ENCODE measurements around the gene STARD3NL.

- TF ChIP-seq JUN (CRISPR knock-in tag; IDR thresholded peaks at IDR 0.05), result no peak
- TF ChIP-seq TP53 (CRISPR knock-in tag; IDR thresholded peaks at IDR 0.05), result no peak
- no peak for TF ChIP-seq USF2 (CRISPR knock-in tag; IDR thresholded peaks at IDR 0.05)
Measured at GRCh38 chr7:38220452-38220851, 42.4 kb downstream of the STARD3NL start.
